OCI-LY1 (cell line): ENCODE data around the gene GIPC2.

ENCODE experiments used
- EZH2 ChIP-seq: fragments of 200-600 bp; sonication (generic), shearing (Covaris generic); IDR thresholded peaks from 2 replicates; pipeline ENCODE4 v1.8.0; 2017; ENCODE audit warnings: borderline replicate concordance, mixed run types, mild to moderate bottlenecking, antibody characterized with exemption, low read length, moderate library complexity, mixed read lengths
- TF ChIP-seq, protein P1 (sequence below): fragments of 200-600 bp; sonication (generic), shearing (Covaris generic); IDR thresholded peaks from 2 replicates; pipeline ENCODE4 v1.5.1; 2017; ENCODE audit warnings: mild to moderate bottlenecking, antibody characterized with exemption, low read length, moderate library complexity, mixed read lengths

DNA sequence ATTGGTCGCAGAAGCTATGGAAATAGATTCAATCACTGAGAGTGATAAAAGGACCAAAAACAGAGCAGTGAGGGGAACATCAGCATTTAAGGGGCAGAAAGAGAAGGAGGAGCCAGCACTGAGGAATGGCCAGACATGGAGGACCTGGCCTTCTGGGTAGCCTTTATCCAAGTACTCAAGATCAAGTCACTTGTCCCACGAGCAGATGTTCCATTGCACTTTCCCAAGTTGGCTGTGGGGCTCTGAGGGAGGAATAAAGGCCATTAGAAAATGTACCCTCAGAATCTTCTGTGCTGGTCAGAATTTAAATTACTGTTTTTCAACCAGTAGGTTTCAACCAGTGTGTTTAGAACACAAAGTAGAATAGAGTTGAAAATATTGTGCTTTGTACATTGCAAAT is 55.3 kb downstream of the GIPC2 start:
- TF ChIP-seq, protein P1, sequence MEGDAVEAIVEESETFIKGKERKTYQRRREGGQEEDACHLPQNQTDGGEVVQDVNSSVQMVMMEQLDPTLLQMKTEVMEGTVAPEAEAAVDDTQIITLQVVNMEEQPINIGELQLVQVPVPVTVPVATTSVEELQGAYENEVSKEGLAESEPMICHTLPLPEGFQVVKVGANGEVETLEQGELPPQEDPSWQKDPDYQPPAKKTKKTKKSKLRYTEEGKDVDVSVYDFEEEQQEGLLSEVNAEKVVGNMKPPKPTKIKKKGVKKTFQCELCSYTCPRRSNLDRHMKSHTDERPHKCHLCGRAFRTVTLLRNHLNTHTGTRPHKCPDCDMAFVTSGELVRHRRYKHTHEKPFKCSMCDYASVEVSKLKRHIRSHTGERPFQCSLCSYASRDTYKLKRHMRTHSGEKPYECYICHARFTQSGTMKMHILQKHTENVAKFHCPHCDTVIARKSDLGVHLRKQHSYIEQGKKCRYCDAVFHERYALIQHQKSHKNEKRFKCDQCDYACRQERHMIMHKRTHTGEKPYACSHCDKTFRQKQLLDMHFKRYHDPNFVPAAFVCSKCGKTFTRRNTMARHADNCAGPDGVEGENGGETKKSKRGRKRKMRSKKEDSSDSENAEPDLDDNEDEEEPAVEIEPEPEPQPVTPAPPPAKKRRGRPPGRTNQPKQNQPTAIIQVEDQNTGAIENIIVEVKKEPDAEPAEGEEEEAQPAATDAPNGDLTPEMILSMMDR = no peak
- no peak for TF ChIP-seq EZH2
